Activated effector memory CD4-positive, alpha-beta T cell treated with anti-CD3 and anti-CD28 coated beads, Interleukin-2, amount 50 U/mL, for 16 hours (primary cell): ENCODE data around the gene PLP1.
"Not testable (repeated sequence)": the region's sequence is repeated elsewhere in the genome, so short reads cannot be mapped to it uniquely, and the experiment has no call there.

Experiments
- DNase-seq: peaks from one replicate; pipeline ENCODE4 v3.0.0-alpha.2; 2020

The PLP1 gene

DNA sequence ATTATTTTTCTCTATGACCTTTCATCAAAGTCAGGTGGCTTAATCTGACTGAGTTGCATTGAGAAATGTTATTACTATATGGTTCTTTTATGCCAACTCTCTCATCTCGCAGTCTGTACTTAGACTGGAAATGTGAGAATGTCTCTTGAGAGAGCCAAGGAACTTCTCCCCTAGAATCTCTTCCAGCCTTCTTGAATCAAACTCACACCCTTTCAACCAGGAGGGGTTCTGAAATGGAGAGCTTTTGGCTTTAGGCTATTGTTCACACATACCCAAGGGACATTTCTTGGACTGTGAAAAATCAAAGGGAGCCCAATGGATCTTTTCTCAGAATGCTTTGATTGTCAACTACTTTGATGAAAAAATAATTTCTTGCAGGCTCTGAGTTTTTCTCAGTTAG lies 5.1 kb downstream of the PLP1 start:
- DNase-seq: no peak

DNA sequence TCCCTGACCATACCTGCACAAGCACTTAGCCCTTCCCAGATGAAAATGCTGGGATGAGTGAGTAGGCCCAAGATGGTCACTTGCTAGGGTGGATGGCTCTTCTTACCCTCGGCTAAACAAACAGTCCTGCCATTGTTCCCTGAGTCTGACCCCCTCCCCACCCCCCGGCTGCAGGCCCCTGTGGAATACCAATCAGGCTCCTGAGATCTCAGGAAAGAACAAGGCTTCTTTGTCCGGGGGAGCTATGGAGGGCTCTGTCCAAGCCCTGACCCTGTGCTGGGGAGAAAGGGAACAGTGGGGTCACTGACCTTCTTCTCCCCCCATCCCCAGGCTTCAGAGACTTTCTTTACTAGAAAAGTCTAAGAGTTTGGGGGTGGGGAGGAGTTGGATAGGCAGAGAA lies 6.0 kb downstream of the PLP1 start:
- no peak for DNase-seq

DNA sequence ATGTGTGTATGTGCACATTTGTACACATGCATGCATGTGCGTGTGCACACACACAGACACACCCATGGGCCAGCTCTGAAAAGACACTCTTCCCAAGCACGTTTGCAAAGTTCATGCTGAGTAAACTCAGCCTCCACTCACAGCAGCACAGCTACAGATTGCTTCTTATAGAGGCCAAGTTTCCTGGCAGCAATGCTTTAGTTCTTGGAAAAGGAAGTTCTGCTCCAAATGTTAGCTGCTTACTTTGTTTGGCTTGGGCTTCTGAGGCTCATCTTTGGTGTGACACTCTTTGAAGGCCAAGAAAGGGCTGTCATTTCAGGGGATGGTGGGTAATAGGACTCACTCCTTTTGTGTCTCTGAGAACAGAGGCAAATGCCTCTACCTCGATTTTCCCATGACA lies 6.6 kb downstream of the PLP1 start:
- DNase-seq: no peak

DNA sequence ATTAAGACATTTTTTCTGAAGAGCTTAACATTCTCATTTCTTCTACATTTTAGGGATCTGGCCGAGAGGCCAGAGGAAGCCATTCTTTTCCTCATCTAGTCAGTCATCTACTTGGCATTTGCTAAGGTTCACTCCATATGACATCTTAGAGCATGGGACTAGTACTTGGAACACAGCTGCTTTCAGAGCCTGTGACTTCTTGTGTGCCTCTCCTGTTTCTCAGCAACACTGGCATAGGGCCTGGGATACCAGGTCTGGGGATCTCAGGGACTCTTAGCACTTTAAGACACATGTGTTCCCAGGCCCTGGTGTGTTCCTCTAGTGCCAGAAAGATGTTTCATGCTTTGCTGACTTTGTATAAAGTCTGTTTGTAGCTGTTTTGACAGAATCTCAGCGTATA lies 7.3 kb downstream of the PLP1 start:
- DNase-seq: no peak

DNA sequence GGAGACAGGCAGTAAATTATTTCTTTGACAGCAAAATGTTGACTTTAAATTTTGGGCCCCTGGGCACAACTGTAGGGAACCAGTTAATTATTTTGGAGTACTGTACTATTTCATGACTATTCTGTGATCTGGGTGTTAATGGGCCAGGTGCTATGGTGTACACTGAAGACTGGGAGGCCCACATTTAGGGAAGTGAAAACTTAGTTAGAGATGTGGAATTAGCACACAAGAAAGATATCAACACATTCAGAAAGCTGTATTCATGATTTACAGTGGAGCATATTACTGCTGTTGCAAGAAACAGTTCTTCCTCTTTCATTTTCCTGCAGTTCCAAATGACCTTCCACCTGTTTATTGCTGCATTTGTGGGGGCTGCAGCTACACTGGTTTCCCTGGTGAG lies 12.4 kb downstream of the PLP1 start:
- DNase-seq: no peak

DNA sequence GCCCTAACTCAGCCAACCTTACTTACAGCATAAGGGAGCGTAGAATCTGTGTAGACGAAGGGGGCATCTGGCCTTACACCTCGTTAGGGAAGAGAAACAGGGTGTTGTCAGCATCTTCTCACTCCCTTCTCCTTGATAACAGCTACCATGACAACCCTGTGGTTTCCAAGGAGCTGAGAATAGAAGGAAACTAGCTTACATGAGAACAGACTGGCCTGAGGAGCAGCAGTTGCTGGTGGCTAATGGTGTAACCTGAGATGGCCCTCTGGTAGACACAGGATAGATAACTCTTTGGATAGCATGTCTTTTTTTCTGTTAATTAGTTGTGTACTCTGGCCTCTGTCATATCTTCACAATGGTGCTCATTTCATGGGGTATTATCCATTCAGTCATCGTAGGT lies 14.6 kb downstream of the PLP1 start:
- no peak for DNase-seq

DNA sequence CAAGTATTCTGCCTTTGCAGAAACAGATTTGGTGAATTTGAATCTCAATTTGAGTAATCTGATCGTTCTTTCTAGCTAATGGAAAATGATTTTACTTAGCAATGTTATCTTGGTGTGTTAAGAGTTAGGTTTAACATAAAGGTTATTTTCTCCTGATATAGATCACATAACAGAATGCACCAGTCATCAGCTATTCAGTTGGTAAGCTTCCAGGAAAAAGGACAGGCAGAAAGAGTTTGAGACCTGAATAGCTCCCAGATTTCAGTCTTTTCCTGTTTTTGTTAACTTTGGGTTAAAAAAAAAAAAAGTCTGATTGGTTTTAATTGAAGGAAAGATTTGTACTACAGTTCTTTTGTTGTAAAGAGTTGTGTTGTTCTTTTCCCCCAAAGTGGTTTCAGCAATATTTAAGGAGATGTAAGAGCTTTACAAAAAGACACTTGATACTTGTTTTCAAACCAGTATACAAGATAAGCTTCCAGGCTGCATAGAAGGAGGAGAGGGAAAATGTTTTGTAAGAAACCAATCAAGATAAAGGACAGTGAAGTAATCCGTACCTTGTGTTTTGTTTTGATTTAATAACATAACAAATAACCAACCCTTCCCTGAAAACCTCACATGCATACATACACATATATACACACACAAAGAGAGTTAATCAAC lies 15.3 kb downstream of the PLP1 start:
- no peak for DNase-seq

DNA sequence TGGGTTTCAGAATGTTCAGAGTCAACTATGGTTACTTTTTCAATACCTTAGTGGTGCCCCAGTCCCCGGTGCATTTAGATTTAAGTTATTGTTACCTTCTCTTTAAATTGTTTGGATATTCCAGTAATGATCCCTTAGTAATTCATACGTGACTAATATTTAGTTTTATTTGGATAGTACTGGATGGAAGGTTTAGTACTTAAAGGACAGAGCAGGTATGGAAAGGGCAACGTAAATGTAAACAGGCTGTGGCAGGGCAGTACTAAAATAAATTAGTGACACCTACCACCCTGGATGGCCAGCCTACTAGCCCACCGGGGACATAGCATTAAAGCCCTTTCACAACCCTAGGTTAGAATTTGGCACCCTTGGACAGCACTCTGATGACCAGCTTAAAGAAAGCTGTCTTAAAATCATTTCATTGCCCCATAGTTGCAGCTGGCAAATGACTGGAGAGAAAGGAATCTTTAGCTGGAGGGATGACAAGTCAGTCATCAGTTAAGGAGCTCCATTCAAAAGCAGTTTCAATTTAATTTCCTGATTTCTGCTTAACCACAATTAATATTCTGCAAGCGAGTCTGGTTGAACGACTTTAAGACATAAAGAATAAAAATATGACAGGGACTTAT lies 16.4 kb downstream of the PLP1 start:
- no peak for DNase-seq

DNA sequence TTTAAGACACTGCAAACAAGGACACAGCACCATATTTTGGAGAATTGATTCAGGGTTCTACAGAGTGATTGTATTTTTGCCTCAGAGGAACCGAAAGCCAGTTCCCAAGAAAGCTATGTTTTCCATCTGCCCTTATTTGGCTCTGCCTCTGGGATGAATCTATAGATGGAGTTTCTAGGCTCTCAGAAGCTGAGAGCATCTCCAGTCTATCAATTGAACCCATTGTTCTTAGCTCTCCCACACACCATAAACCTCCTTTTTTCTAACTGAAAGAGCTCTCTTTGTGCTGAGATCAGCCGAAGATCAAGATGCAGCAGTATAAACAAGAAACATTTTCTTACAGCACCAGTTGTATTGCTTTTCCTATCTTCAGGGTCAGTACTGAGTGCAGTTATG lies 16.9 kb downstream of the PLP1 start:
- no peak for DNase-seq

DNA sequence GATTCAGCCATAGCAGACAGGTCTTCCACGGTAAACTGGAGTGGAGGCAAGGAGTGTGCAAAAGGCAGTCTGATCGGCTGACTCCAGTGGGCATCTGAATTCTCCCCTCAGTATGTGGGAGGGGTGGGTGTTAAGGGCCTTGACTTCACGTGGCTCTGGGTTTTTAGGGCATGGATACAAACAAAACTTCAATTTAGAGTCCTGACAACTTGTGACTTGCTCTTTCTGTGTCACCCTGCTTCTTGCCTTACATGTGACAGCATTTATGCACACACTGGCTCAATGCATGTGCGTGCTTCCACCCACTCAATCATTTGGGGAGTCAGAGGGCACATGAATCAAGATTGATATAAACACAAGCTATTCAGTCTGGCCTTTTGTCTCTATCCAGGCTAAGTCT lies 17.5 kb downstream of the PLP1 start:
- no peak for DNase-seq

DNA sequence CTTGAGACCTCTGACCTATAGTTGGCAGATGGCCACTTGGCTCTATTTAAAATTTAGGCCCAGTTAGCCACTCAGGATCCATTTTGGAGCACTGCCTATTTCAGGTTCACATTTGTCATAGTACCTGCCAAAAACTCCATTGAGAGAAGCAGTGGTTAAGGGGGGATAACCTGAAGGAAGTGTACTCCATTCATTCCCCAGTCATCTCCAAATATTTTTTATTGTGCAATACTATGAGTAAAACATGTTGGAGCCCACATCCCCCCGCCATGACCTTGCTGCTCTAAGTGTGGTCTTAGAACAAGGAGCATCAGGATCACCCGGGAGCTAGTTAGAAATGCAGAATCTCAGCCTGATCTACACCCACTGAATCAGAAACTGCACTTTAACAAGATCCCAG lies 21.1 kb downstream of the PLP1 start:
- DNase-seq: no peak

DNA sequence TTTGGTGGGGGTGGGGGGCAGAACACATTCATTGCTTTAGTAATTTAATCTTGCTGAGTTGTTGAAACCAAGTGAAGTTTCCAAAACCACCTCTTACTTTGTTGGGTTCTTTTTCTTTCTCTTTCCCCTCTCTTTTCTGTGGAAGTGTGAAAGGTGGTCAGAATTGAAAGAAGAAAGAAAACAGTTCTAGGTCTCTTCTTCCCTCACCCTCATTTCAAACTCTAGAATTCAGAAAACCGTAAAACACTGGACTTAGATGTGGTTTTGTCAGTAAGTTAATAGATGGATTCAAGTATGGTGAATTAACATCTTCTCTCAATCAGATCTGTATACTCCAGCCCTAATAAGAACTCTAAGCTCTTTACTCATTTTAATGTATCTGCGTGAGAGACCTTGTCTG lies 23.7 kb downstream of the PLP1 start:
- no peak for DNase-seq

DNA sequence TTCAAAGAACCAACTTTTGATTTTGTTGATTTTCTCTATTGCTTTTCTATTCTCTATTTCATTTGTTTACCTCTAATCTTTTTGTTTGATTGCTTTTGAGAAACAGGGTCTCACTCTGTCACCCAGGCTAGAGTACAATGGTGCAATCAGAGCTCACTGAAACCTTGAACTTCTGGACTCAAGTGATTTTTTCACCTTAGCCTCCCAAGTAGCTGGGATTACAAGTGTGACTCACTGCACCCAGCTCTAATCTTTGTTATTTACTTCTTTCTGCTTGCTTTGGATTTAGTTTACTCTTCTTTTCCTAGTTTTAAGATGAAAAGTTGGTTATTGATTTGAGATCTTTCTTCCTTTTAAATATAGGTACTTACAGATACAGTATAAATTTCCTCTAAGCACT lies 29.2 kb downstream of the PLP1 start:
- DNase-seq: no peak

DNA sequence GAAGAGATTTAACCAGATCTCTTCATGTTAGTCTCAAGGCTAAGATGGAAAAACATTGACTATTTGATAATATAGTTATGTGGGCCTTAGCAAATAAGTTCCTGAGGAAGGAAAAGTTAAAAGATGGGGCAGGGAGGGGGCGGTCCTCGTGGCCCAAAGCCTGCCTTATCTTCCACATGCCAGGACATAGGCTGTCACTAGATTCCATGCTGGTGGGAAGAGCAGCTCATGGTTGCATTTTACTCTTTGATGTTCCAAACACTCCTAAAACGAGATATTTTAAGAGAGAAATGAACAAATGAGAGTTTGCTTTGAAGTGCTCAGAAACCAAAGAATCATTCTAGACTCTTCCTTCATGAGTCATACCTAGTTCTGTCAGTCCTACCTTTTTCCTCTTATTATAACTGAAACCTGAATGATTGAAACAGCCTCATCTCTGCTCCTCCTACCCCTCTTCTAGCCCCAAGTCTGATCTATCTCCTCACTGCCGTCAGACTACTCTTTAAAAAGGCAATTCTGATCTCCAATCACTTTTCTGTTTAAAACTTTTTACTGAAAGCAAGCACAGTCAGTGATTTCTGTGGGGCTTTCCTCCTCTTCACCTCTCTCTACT lies 30.3 kb downstream of the PLP1 start:
- DNase-seq: no peak

DNA sequence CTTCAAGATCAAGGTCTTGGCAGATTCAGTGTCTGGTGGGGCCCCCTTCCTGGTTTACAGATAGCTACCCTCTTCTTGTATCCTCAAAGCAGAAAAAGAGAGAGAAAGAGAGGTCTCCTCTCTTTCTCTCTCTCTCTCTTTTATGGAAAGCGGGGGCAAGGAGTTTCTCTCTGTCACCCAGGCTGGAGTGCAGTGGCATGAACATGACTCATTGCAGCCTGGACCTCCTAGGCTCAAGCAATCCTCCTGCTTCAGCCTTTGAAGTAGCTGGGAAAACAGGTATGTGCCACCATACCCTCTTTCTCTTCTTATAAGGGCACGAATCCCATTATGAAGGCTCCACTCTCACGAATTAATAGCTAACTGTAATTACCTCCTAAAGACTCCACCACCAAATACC lies 35.2 kb downstream of the PLP1 start:
- DNase-seq: no peak

DNA sequence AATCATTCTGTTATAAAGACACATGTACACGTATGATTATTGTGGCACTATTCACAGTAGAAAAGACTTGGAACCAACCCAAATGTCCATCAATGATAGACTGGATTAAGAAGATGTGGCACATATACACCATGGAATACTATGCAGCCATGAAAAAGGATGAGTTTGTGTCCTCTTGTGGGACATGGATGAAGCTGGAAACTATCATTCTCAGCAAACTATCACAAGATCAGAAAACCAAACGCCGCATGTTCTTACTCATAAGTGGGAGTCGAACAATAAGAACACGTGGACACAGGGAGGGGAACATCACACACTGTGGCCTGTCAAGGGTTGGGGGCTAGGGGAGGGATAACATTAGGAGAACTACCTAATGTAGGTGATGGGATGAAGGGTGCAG lies 40.5 kb downstream of the PLP1 start:
- DNase-seq: not testable (repeated sequence)

DNA sequence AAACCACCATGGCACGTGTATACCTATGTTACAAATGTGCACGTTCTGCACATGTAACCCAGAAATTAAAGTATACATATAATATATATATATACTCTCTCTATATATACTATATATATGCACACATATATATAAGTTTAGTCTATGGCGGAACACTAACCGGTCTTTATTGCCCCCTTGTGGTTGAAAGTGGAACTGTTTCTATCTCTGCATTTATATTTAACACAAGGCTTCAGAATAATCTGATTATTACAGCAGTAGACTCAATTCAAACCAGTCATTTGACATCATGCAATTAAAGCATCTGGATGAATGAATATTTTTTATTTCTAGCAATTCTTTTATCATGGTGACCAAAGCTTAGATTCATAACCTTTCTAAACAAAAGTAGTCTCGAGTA lies 40.9 kb downstream of the PLP1 start:
- no peak for DNase-seq

DNA sequence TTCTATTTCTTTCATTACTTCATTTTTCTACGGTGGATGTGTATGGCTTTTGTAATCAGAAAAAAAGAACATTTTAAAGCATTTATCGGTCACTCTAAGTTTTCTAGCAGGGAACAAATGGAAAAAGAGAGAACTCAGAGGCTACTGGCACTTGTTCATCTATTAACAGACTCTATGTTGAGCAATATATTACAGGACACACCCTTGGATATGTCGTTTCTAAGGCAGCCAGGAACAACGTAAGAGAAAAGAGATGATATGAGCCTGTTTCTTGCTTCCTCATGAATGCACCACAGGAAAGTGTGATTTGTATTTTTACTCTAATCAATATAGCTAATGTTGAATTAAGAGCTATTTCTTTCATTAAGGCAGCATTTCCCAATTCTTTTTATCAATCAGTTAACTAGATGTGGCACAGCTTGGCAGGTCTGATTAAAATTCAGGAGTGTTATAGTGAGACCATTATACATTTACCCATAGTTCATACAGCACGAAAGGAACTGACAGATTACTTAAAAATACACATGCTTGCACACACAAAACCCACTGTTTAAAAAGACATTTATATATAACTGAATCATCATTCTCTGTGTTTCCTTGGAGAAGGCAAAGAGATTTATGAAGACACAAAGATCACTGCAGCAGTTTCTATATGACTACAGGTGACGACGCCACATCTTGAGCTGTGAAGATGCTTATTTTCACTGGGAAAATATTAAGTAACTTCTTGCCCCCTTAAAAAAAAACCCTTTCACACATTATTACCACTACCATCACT lies 42.4 kb downstream of the PLP1 start:
- no peak for DNase-seq

DNA sequence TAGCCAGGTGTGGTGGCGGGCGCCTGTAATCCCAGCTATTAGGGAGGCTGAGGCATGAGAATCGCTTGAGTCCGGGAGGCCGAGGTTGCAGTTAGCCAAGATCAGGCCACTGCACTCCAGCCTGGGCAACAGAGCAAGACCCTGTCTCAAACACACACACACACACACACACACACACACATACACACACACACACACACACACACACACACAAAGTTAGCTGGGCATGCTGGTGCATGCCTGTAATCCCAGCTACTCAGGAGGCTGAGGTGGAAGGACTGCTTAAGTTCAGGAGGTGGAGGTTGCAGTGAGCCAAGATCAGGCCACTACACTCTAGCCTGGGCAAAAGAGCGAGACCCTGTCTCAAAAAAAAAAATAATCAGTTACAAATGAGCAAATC lies 44.2 kb downstream of the PLP1 start:
- not testable (repeated sequence) for DNase-seq

DNA sequence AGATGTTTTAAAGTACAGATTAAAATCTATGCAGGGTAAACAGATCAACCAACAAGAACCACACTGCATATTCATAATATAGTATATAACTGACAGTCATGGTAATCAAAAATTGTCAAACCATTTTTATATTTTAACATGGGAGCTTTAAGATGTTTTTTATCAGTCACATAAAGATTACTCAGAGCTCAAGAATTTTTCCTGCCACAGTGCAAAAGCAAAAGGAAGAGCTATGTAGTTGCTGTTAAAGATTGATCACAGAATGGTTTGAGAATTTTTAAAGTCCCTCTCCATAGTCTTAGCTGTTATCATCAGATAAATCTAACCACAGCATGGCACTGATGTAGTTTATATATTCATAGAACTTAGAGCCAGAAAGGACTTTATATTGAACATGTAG lies 47.0 kb downstream of the PLP1 start:
- DNase-seq: no peak

DNA sequence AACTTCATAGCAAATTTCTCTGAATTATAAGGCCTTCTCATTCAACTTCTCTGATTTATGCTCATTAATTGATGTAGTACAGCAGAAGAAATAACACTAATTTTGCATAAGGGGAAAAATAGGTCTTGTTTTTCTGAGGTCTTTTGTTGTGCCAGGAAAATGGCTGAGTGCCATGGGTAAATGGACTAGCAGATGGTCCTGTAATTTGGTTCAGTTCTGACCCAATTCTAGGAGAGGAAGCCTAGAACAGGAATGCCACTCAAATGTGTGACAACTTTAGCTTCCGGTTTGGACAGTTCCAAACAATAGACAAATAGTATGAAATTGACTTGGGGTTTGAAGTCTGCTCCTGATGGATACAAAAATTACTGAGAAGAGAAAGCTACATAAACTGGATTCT lies 49.2 kb downstream of the PLP1 start:
- DNase-seq: no peak

DNA sequence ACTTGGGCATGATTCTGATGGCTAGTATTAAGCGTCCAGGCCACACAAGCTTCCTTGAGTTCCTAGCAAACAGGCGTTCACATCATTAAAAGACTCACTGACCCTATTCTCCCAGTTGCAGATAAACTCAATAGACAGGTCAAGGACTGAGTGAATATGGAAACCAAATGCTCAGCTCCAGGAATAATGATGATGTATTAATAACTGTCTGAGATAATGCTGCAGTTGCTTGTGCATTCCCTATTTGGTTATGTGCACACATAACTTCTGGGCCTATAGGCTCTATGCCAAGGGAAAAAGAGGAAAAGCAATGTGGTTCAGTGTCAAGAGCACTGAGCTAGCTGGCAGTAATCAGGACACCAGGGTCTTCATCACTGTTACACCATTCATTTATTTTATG lies 51.9 kb downstream of the PLP1 start:
- DNase-seq: no peak

DNA sequence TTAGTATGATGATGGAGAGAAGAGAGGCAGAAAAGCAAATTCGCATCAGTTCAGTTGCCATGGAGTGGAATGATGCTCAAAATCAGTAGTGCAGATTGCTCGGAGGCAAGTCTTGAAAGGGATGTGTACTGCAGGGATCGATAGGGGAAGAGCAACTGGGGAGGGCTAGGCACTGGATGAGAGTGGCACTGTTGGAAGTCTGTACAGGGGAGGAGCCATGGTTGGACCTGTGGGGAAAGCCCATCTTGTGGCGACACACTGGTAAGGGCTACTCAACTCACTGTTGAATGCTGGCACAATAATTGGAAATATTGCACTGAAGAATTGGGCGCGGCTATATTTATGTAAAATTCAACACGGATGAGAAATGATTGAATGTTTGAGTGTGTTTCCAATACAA lies 54.2 kb downstream of the PLP1 start:
- DNase-seq: no peak

DNA sequence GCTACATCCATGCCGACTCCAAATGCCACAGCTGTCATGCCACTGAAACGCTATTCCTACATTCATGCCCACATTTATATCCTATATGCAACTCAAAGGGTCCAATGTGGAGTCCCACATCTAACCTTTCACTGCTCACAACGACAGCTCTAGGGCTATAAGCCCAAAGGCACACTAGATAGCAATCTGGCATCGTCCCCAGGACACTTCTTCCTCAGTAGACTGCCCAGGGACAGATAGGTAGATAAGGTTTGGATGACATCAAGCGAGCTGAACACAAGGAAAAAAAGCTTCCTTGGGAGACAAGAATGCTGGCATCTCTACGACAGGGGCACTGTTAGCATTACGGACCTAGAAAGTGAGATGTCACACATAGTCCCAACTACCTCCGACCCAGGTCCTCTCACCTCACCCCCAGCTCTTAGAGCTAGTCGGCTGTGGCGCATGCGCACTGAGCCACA lies 54.7 kb downstream of the PLP1 start:
- peak; percentile 84 for DNase-seq
